Breast epithelium (tissue), 3 donors: ENCODE results near the gene TLR6.

ENCODE experiments used
- CTCF ChIP-seq, 3 donors: fragments of 450-650 bp; IDR thresholded peaks; one replicate each; pipeline ENCODE4 v1.5.1; 2016 to 2017; ENCODE audit warnings: antibody characterized with exemption in 3 of 3, mild to moderate bottlenecking in 3 of 3, moderate library complexity in 3 of 3
- POLR2AphosphoS5 ChIP-seq, 3 donors: sonication (generic); formaldehyde crosslinking; IDR thresholded peaks; one replicate each; pipeline ENCODE4 v1.6.1; 2017; ENCODE audit warnings: antibody characterized with exemption in 3 of 3

- TF ChIP-seq POLR2AphosphoS5 (IDR thresholded peaks at IDR 0.05), result no peak
- no peak for TF ChIP-seq CTCF (IDR thresholded peaks at IDR 0.05)
These were observed 23.7 kb downstream of the TLR6 start for GRCh38 chr4:38832624-38833528.
